GM13976 (cell line): Measurements from ENCODE around the gene RPLP2.

Source experiments
- DNase-seq: peaks from one replicate; pipeline ENCODE4 v3.0.0; 2012; ENCODE audit warnings: low spot score
- CTCF ChIP-seq: IDR thresholded peaks from 2 replicates; pipeline ENCODE4 v1.5.1; 2012; ENCODE audit warnings: borderline replicate concordance, mild to moderate bottlenecking; ENCODE audit not compliant: insufficient read depth; ENCODE audit errors: extremely low read depth, missing control alignments, control extremely low read depth
- in situ Hi-C: fragments of 300-500 bp; cut with MboI; formaldehyde crosslinking; loops from one replicate; pipeline ENCODE4 v1.12.0; 2022; ENCODE audit warnings: low sequenced_read_pairs, mixed read lengths, inconsistent platforms; ENCODE audit not compliant: unreplicated experiment

Gene RPLP2

GRCh38 chr11:773830-774229, 35.9 kb upstream of the RPLP2 start:
- no peak for TF ChIP-seq CTCF
- DNase-seq, result no peak
- in situ Hi-C loops, result no loop called here

GRCh38 chr11:774873-775592, 34.7 kb upstream of the RPLP2 start:
- DNase-seq, result no peak
- in situ Hi-C loops, result no loop called here
- TF ChIP-seq CTCF, result no peak

- in situ Hi-C loops, result no loop called here
- no peak for TF ChIP-seq CTCF
- DNase-seq, result no peak
Observed at GRCh38 chr11:776263-776560, 33.6 kb upstream of the RPLP2 start.

GRCh38 chr11:776561-777287, 33.0 kb upstream of the RPLP2 start:
- peak; percentile 10 for TF ChIP-seq CTCF
- in situ Hi-C loops, result no loop called here
- peak; percentile 79 for DNase-seq

- peak; percentile 100 for DNase-seq
- in situ Hi-C loops, result no loop called here
- no peak for TF ChIP-seq CTCF
Observed at GRCh38 chr11:777288-778255, 32.2 kb upstream of the RPLP2 start, which contains the start of gene GATD1. Gene GATD1, minus strand, starts transcription at chr11:777487. Its CDS starts 25 bp downstream, at chr11:777462.
